ENCODE measurements around the gene DIAPH3.

GRCh38 chr13:59982631-59983382, 180.9 kb downstream of the DIAPH3 start:
- no peak for TF ChIP-seq EZH2phosphoT487 (IDR thresholded peaks at IDR 0.05; ENCODE audit: borderline replicate concordance, low read length)
- no peak for TF ChIP-seq CTCF (IDR thresholded peaks at IDR 0.05; ENCODE audit: low read depth, low read length, poor library complexity, severe bottlenecking)

Measured in DOHH2 (cell line).